ENCODE measurements around the gene C18orf63.

DNA sequence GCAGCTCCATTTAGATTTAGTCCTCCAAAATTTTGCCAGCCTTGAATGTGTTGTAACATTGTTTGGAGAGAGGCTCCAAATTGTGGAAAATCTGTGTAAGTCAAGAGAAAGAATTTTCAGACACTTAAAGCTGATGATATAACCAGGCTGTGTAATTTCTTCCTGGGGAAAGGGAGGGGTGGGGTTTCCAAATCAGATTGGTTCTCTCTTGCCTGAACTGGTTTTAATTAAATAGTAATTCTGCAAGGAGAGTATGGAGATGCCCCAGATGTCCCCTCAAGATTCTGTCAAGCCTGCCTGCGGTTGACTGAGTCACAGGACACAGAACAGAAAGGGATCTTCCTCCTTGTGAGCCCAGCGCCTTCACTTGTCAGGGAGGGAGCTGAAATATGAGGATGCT is 54.5 kb downstream of the C18orf63 start:
- TF ChIP-seq, protein P1, sequence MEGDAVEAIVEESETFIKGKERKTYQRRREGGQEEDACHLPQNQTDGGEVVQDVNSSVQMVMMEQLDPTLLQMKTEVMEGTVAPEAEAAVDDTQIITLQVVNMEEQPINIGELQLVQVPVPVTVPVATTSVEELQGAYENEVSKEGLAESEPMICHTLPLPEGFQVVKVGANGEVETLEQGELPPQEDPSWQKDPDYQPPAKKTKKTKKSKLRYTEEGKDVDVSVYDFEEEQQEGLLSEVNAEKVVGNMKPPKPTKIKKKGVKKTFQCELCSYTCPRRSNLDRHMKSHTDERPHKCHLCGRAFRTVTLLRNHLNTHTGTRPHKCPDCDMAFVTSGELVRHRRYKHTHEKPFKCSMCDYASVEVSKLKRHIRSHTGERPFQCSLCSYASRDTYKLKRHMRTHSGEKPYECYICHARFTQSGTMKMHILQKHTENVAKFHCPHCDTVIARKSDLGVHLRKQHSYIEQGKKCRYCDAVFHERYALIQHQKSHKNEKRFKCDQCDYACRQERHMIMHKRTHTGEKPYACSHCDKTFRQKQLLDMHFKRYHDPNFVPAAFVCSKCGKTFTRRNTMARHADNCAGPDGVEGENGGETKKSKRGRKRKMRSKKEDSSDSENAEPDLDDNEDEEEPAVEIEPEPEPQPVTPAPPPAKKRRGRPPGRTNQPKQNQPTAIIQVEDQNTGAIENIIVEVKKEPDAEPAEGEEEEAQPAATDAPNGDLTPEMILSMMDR (IDR thresholded peaks at IDR 0.05) = no peak
- TF ChIP-seq POLR2AphosphoS5 (IDR thresholded peaks at IDR 0.05; ENCODE audit: low read depth, low read length) (no peak), TCF7L2 (IDR thresholded peaks at IDR 0.05; ENCODE audit: low read depth, low read length) (no peak)
- TF ChIP-seq, protein P2, sequence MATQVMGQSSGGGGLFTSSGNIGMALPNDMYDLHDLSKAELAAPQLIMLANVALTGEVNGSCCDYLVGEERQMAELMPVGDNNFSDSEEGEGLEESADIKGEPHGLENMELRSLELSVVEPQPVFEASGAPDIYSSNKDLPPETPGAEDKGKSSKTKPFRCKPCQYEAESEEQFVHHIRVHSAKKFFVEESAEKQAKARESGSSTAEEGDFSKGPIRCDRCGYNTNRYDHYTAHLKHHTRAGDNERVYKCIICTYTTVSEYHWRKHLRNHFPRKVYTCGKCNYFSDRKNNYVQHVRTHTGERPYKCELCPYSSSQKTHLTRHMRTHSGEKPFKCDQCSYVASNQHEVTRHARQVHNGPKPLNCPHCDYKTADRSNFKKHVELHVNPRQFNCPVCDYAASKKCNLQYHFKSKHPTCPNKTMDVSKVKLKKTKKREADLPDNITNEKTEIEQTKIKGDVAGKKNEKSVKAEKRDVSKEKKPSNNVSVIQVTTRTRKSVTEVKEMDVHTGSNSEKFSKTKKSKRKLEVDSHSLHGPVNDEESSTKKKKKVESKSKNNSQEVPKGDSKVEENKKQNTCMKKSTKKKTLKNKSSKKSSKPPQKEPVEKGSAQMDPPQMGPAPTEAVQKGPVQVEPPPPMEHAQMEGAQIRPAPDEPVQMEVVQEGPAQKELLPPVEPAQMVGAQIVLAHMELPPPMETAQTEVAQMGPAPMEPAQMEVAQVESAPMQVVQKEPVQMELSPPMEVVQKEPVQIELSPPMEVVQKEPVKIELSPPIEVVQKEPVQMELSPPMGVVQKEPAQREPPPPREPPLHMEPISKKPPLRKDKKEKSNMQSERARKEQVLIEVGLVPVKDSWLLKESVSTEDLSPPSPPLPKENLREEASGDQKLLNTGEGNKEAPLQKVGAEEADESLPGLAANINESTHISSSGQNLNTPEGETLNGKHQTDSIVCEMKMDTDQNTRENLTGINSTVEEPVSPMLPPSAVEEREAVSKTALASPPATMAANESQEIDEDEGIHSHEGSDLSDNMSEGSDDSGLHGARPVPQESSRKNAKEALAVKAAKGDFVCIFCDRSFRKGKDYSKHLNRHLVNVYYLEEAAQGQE (IDR thresholded peaks at IDR 0.05; ENCODE audit: insufficient read depth in 1 of 2, low read depth in 2 of 2, low read length in 1 of 2) = no peak

All from Panc1 (cell line).